K562 (cell line): ENCODE data around the gene AKR1D1. TPM values are rescaled to one million over a fixed set of nuclear protein-coding genes. Genes with fewer than 3 reads are reported as not detected.

Experiments used
- ATAC-seq: fragments of 200-7000 bp; cut with Tn5 transposase; 3 replicates; pipeline ENCODE4 v1.9.1; 2020; ENCODE audit warnings: moderate library complexity
- BruUV-seq: library from RNA; stranded (reverse); fragments of 400-500 nt; replicated peaks from 2 replicates; lab custom pipeline; 2021; lab: Mats Ljungman, UMichigan
- CTCF ChIA-PET: fragments of 300-600 bp; formaldehyde crosslinking; extraction: SDS; loops from one replicate; lab custom pipeline; 2021; ENCODE audit warnings: low intra/inter-chr PET ratio; lab: Yijun Ruan, JAX
- POLR2A ChIA-PET: fragments of 300-600, 350-650 bp; sonication (Branson Sonifier 250); formaldehyde crosslinking; extraction: SDS; loops from one replicate; lab custom pipeline; 2021; ENCODE audit warnings: antibody characterized with exemption, inconsistent platforms; lab: Yijun Ruan, JAX
- DNase-seq, 4 experiments: peaks; one replicate each; pipeline versions ENCODE4 v3.0.0 to v3.0.0-alpha.2; 2011 to 2018; ENCODE audit warnings: low spot score in 3 of 4, mixed read lengths in 3 of 4; ENCODE audit errors: extremely low read depth in 1 of 4
- FAIRE-seq: peaks from 2 replicates; lab custom pipeline; 2011; peaks lifted over from hg19 to GRCh38; lab: Jason Lieb, UNC
- H2AFZ ChIP-seq: 2 replicates; pipeline ENCODE4 v1.6.0; 2011; ENCODE audit warnings: low read depth, low read length, control low read depth, inconsistent platforms
- H3K27ac ChIP-seq: fragments of 200-600 bp; 3 replicates; pipeline ENCODE4 v1.8.0; 2011; ENCODE audit warnings: low read depth, mild to moderate bottlenecking, control low read depth, inconsistent platforms, low read length, moderate library complexity, mixed read lengths; ENCODE audit errors: extremely low read depth
- H3K27me3 ChIP-seq, 2 experiments: fragments of 300-600 bp in 1 of 2; 2 replicates in 1 of 2; 3 replicates in 1 of 2; pipeline versions ENCODE4 v1.6.0 to v1.8.0; 2011; ENCODE audit warnings: inconsistent platforms in 2 of 2, low read length in 2 of 2, mild to moderate bottlenecking in 1 of 2, mixed read lengths in 1 of 2, moderate library complexity in 1 of 2; ENCODE audit not compliant: control insufficient read depth in 2 of 2, insufficient read depth in 2 of 2
- H3K36me3 ChIP-seq: fragments of 300-600 bp; 3 replicates; pipeline ENCODE4 v1.8.0; 2011; ENCODE audit warnings: mild to moderate bottlenecking, low read length, inconsistent platforms; ENCODE audit not compliant: control insufficient read depth, insufficient read depth
- H3K4me1 ChIP-seq, 2 experiments: fragments of 200-600 bp in 1 of 2; replicated peaks in 1 of 2; 2 replicates in 1 of 2; 3 replicates in 1 of 2; pipeline versions ENCODE4 v1.5.1 to v1.8.0; 2011; ENCODE audit warnings: inconsistent platforms in 2 of 2, low read length in 2 of 2, mild to moderate bottlenecking in 1 of 2, mixed read lengths in 1 of 2, moderate library complexity in 1 of 2; ENCODE audit not compliant: control insufficient read depth in 2 of 2, insufficient read depth in 2 of 2
- H3K4me2 ChIP-seq: 2 replicates; pipeline ENCODE4 v1.6.1; 2011; ENCODE audit warnings: low read length, control low read depth, inconsistent platforms, mixed read lengths; ENCODE audit not compliant: insufficient read depth
- H3K4me3 ChIP-seq: fragments of 200-600 bp; sonication (generic), shearing (Covaris generic); 2 replicates; pipeline ENCODE4 v1.5.1; 2016; ENCODE audit warnings: control low read depth, inconsistent platforms
- H3K79me2 ChIP-seq: fragments of 200-600 bp; 3 replicates; pipeline ENCODE4 v1.8.0; 2011; ENCODE audit warnings: low read length, inconsistent platforms; ENCODE audit not compliant: control insufficient read depth, insufficient read depth
- H3K9ac ChIP-seq, 2 experiments: 2 replicates each; pipeline versions ENCODE4 v1.6.0 to v1.6.1; 2011; ENCODE audit warnings: low read depth in 2 of 2, low read length in 2 of 2, control low read depth in 1 of 2, inconsistent platforms in 1 of 2, mild to moderate bottlenecking in 1 of 2, mixed read lengths in 1 of 2; ENCODE audit not compliant: insufficient read depth in 1 of 2
- H3K9me1 ChIP-seq: one replicate; pipeline ENCODE4 v1.6.0; 2011; ENCODE audit warnings: inconsistent platforms, mild to moderate bottlenecking, low read length, moderate library complexity; ENCODE audit not compliant: control insufficient read depth, insufficient read depth
- H3K9me3 ChIP-seq: replicated peaks from 2 replicates; pipeline ENCODE4 v1.5.1; 2011; ENCODE audit warnings: low read depth, low read length, inconsistent platforms; ENCODE audit not compliant: control insufficient read depth, insufficient read depth
- H4K20me1 ChIP-seq: replicated peaks from 2 replicates; pipeline ENCODE4 v1.6.1; 2011; ENCODE audit warnings: low read length, inconsistent platforms, mixed read lengths; ENCODE audit not compliant: control insufficient read depth, insufficient read depth
- EZH2 ChIP-seq: IDR thresholded peaks from 2 replicates; pipeline ENCODE4 v1.6.1; 2012; ENCODE audit warnings: low read depth, mild to moderate bottlenecking, inconsistent platforms, low read length, borderline replicate concordance
- GABPA ChIP-seq: fragments of 200-800 bp; sonication (Bioruptor generic); conservative IDR thresholded peaks from 2 replicates; pipeline ENCODE4 v1.6.1; 2016; ENCODE audit warnings: low read depth, missing genetic modification characterization, missing compliant biosample characterization
- HNRNPUL1 ChIP-seq: fragments of 200-400 bp; formaldehyde crosslinking; IDR thresholded peaks from 2 replicates; pipeline ENCODE4 v1.6.1; 2017; ENCODE audit warnings: low read length
- NR2F6 ChIP-seq: fragments of 450-650 bp; formaldehyde crosslinking; IDR thresholded peaks from 2 replicates; pipeline ENCODE4 v1.4.0; 2020; ENCODE audit warnings: mild to moderate bottlenecking
- PHTF2 ChIP-seq: fragments of 250-450 bp; sonication (Bioruptor Pico); IDR thresholded peaks from 2 replicates; pipeline ENCODE4 v1.5.0; 2021; ENCODE audit warnings: mild to moderate bottlenecking
- PRPF4 ChIP-seq: fragments of 200-400 bp; formaldehyde crosslinking; IDR thresholded peaks from one replicate; pipeline ENCODE4 v1.6.1; 2017; ENCODE audit warnings: low read length, low read depth, mild to moderate bottlenecking; ENCODE audit not compliant: insufficient read depth, poor library complexity, severe bottlenecking
- RBM14 ChIP-seq: fragments of 200-400 bp; formaldehyde crosslinking; IDR thresholded peaks from 2 replicates; pipeline ENCODE4 v1.6.1; 2018; ENCODE audit warnings: low read depth, mild to moderate bottlenecking, low read length, moderate library complexity, borderline replicate concordance; ENCODE audit not compliant: insufficient read depth
- SAFB2 ChIP-seq: fragments of 200-400 bp; formaldehyde crosslinking; IDR thresholded peaks from 2 replicates; pipeline ENCODE4 v1.6.1; 2018; ENCODE audit warnings: borderline replicate concordance, low read length, low read depth, moderate library complexity; ENCODE audit not compliant: severe bottlenecking
- SREBF2 ChIP-seq: sonication (generic); formaldehyde crosslinking; IDR thresholded peaks from 2 replicates; pipeline ENCODE4 v1.4.0; 2020; ENCODE audit warnings: mild to moderate bottlenecking, missing genetic modification reagents
- STAT5A ChIP-seq: IDR thresholded peaks from 2 replicates; pipeline ENCODE4 v1.6.1; 2012; ENCODE audit warnings: low read length, inconsistent platforms, borderline replicate concordance
- ZNF133 ChIP-seq: fragments of 250-450 bp; sonication (Bioruptor Pico); IDR thresholded peaks from 2 replicates; pipeline ENCODE4 v1.4.0; 2020; ENCODE audit warnings: mild to moderate bottlenecking
- ZNF609 ChIP-seq: sonication (generic); formaldehyde crosslinking; IDR thresholded peaks from 2 replicates; pipeline ENCODE4 v1.8.1; 2023; ENCODE audit warnings: missing genetic modification reagents, mild to moderate bottlenecking, borderline replicate concordance
- ZNF785 ChIP-seq: fragments of 250-450 bp; sonication (Bioruptor Pico); IDR thresholded peaks from 2 replicates; pipeline ENCODE4 v1.4.0; 2020; ENCODE audit warnings: mild to moderate bottlenecking
- WGBS: fragments of 100-300 bp; shearing (Covaris generic); methylation state at CpG from one replicate; pipeline ENCODE4 v1.1.6; 2016; ENCODE audit warnings: low coverage, mixed read lengths; ENCODE audit not compliant: insufficient coverage; ENCODE audit errors: missing lambda C conversion rate; 5-methylcytosine and 5-hydroxymethylcytosine counted together
- in situ Hi-C: fragments of 300-500 bp; cut with MboI; formaldehyde crosslinking; loops from 4 replicates; pipeline ENCODE4 v1.15.0; 2018; ENCODE audit warnings: inconsistent platforms, mixed read lengths
- intact Hi-C: fragments of 100-400 bp; cut with micrococcal nuclease; formaldehyde crosslinking; loops from 2 replicates; pipeline ENCODE4 v1.14.2; 2022
- polyA plus RNA-seq, 8 experiments: library from polyadenylated mRNA; depleted of rRNA in 4 of 8; stranded (reverse) in 5 of 8; unstranded in 3 of 8; fragments of >200 nt; fragmentation: Nextera tagmentation in 2 of 8; fragmentation: Illumina TruSeq in 1 of 8; extraction: Ambion mirVana in 2 of 8; extraction: Trizol in 1 of 8; gene quantifications; 2 replicates each; pipeline versions ENCODE4 v1.2.1 to v1.2.3, GENCODE V29; 2011 to 2014; ENCODE audit warnings: inconsistent platforms in 1 of 8, missing spikeins in 1 of 8
- total RNA-seq, 7 experiments: library from RNA; depleted of rRNA in 6 of 7; stranded (reverse); fragments of >200 nt in 6 of 7; fragmentation: Illumina TruSeq in 2 of 7; extraction: Trizol in 2 of 7; gene quantifications; 2 replicates each; pipeline versions ENCODE4 v1.2.1 to v1.2.3, GENCODE V29; 2011 to 2021; ENCODE audit warnings: low replicate concordance in 1 of 7

AKR1D1 gene
- total and polyA plus RNA-seq, 9 of the 15 experiments (the other 6 are each of a cell fraction or from before 2014, with no cell fraction given) = not detected

GRCh38 chr7:138074540-138074939 is 1.7 kb upstream of the AKR1D1 start:
- in situ Hi-C loops (no loop called here), intact Hi-C loops (no loop called here)
- Histone ChIP-seq H2AFZ (no peak overlapping the region), H3K9ac (no peak overlapping the region), H4K20me1 (no peaks in the 10 kb centered on the region), H3K9me3 (no peaks in the 10 kb centered on the region), H3K79me2 (no peaks in the 10 kb centered on the region), H3K36me3 (no peaks in the 10 kb centered on the region), H3K4me1 (no peaks in the 10 kb centered on the region), H3K27ac (no peak overlapping the region), H3K4me2 (no peak overlapping the region), H3K9me1 (no peaks in the 10 kb centered on the region), H3K4me3 (no peak overlapping the region), H3K27me3 (no peaks in the 10 kb centered on the region)
- BruUV-seq = no TSS peak
- no peak for FAIRE-seq
- no peak for ATAC-seq
- no peak for TF ChIP-seq SREBF2 (CRISPR knock-in tag)
- no peak for TF ChIP-seq GABPA (tag)
- DNase-seq = no peak
- POLR2A ChIA-PET = no interaction called here
- 0% methylated on average over 1 of the region's 1 CpG for WGBS
- CTCF ChIA-PET = no interaction called here

GRCh38 chr7:138075350-138075749 is 909 bp upstream of the AKR1D1 start:
- Histone ChIP-seq H4K20me1 (no peaks in the 10 kb centered on the region), H3K79me2 (no peaks in the 10 kb centered on the region), H3K36me3 (no peaks in the 10 kb centered on the region), H3K4me1 (no peaks in the 10 kb centered on the region), H3K9me3 (no peaks in the 10 kb centered on the region), H3K27me3 (no peaks in the 10 kb centered on the region), H3K4me3 (no peak overlapping the region), H3K9me1 (no peaks in the 10 kb centered on the region), H3K9ac (no peak overlapping the region), H3K4me2 (no peak overlapping the region), H2AFZ (no peak overlapping the region), H3K27ac (no peak overlapping the region)
- intact Hi-C loops (no loop called here), in situ Hi-C loops (no loop called here)
- DNase-seq (no peak), ATAC-seq (no peak), FAIRE-seq (no peak)
- BruUV-seq = no TSS peak
- ChIA-PET POLR2A (no interaction called here), CTCF (no interaction called here)
- 2% methylated on average over 3 of the region's 3 CpGs for WGBS
- TF ChIP-seq ZNF133 (CRISPR knock-in tag) = no peak
- no peak for TF ChIP-seq ZNF785
- TF ChIP-seq PHTF2 = no peak
- TF ChIP-seq STAT5A = no peak
- no peak for TF ChIP-seq ZNF609 (CRISPR knock-in tag)
- no peak for TF ChIP-seq NR2F6 (CRISPR knock-in tag)
- no peak for TF ChIP-seq PRPF4
- no peak for TF ChIP-seq EZH2
- no peak for TF ChIP-seq SAFB2
- TF ChIP-seq RBM14 = no peak
- no peak for TF ChIP-seq HNRNPUL1
